ENCODE data around the gene SLC12A7. TPM values are rescaled to one million over a fixed set of nuclear protein-coding genes. Genes with fewer than 3 reads are reported as not detected.
"Not testable (repeated sequence)": the region's sequence is repeated elsewhere in the genome, so short reads cannot be mapped to it uniquely, and the experiment has no call there.

The SLC12A7 gene
- total RNA-seq, 2 donors from 2014 or later = 27.6 to 138 TPM

DNA sequence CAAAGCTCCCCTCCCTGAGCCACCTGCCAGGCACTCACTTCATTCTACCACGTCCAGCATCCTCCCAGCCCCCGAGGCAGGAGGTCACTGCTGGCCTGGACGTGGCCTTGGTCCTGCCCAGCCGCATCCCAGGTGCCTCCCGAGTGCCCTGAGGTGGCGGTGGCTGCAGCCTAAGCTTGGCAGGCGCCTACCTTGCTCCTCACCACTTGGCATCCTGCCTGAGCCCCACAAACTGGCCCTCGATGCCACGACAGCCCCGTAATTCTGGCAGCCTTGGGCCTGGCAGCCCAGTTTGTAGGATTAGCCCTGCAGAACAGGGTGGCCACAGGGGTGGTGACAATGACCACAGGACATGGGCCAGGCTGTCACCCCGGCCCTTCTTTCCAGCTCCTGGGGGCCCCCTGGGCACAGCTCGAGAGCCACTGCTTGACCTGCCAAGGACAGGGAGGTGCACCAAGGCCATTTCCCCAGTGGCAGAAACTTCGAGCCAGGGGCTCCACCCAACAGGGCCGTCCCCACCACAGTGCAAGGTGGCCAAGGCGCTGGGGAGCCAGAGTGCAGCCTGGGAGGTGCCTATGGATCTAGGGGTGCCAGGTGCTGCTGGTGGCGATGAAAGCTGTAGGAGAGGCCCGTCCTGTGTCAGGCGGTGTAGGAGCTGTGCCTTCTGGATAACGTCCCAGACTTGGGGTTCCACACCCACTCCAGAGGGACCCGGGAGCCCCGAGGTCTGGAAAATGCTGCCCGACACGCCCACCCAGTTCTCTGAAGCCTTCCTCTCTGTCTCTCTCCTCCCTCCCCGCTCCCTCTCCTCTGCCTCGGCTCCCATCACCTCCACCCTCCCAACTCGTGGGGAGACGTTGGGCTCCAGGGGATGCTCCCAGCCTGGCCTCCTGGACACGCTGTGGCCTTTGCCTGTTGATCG, 84.9 kb downstream of the SLC12A7 start:
- WGBS = 83% methylated on average over 29 of the region's 29 CpGs
- no peak for DNase-seq (ENCODE audit: low spot score)

DNA sequence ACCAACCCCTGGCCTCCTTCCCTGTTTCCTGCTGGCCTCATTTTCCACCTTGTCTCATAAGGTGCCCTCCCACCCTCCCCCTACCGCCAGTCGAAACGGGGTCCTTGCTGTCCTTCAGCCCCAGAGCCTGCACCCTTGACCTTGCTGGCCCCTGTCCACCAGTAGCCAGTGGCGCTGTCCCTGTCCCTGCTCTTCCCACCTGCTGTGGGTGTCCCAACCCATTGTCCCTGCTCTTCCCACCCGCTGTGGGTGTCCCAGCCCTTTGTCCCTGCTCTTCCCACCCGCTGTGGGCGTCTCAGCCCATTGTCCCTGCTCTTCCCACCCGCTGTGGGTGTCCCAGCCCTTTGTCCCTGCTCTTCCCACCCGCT, 89.9 kb downstream of the SLC12A7 start:
- H3K4me1 ChIP-seq (replicated peaks); H3K9me3 ChIP-seq; H3K4me3 ChIP-seq; H3K27ac ChIP-seq; H3K36me3 ChIP-seq; intact Hi-C loops (cut with DNase I); DNase-seq (ENCODE audit: low spot score); H3K27me3 ChIP-seq (replicated peaks; ENCODE audit: insufficient read depth): not testable (repeated sequence)
- WGBS = 79% methylated on average over 9 of the region's 9 CpGs

More for the DNA sequence above, 84.9 kb downstream of the SLC12A7 start:
- Histone ChIP-seq H3K4me1 (replicated peaks) (no peaks in the 10 kb centered on the region), H3K4me3 (no peak overlapping the region), H3K27ac (no peak overlapping the region), H3K9me3 (no peaks in the 10 kb centered on the region), H3K36me3 (no peaks in the 10 kb centered on the region), H3K27me3 (replicated peaks; ENCODE audit: insufficient read depth) (peaks cover 4% of the 10 kb centered on the region)
- intact Hi-C loops (cut with DNase I) = no loop called here
- TF ChIP-seq CTCF (IDR thresholded peaks at IDR 0.05) = no peak
- no peak for TF ChIP-seq POLR2AphosphoS5 (IDR thresholded peaks at IDR 0.05)
- TF ChIP-seq POLR2A (IDR thresholded peaks at IDR 0.05) = no peak

DNA sequence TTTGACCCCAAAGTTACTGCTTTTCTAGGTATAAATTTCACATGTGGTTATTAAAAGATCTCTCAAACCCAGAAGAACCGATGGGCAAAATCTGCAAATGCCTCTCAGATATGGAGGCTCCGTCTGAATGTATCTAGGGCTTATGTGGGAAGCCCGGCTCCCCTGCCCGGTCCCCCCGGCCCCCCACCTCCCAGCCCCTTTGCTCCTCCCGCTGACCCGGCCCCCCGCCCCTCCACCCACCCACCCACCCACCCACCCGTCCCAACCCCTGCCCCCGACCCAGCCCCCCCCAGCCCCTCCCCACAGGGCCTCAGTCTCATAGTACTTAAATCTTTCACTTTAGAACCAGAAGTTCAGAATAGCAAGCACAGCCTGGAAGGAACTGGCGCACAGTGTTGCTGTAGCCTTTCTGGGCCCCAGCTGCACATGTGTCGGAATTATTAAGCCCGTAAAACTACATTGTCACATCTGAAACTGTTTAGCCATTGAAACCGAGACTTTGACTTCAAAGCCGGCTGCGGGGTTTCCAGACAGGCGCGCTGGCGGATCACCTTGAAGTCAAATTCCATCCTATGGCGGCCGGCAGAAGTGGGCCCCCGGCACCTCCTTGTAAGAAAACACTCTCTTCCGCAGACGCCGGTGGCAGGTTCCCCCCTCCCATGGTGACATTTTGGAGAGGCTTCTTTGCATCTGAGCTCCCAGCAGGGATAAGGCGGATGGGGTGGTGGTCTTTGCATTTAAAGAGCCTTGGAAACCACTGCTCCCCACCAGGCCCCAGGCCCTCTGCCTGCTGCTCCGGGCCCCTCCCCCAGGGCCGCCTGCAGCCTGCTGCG, 90.5 kb downstream of the SLC12A7 start:
- Histone ChIP-seq H3K4me1 (replicated peaks) (no peaks in the 10 kb centered on the region), H3K4me3 (no peak overlapping the region), H3K27ac (no peak overlapping the region), H3K9me3 (no peaks in the 10 kb centered on the region), H3K27me3 (replicated peaks; ENCODE audit: insufficient read depth) (no peaks in the 10 kb centered on the region), H3K36me3 (no peaks in the 10 kb centered on the region)
- whole genome bisulfite sequencing = 37% methylated on average over 29 of the region's 29 CpGs
- intact Hi-C loops (cut with DNase I) = no loop called here
- TF ChIP-seq CTCF (IDR thresholded peaks at IDR 0.05) (no peak), POLR2A (IDR thresholded peaks at IDR 0.05) (no peak), POLR2AphosphoS5 (IDR thresholded peaks at IDR 0.05) (no peak)
- DNase-seq (ENCODE audit: low spot score) = no peak

DNA sequence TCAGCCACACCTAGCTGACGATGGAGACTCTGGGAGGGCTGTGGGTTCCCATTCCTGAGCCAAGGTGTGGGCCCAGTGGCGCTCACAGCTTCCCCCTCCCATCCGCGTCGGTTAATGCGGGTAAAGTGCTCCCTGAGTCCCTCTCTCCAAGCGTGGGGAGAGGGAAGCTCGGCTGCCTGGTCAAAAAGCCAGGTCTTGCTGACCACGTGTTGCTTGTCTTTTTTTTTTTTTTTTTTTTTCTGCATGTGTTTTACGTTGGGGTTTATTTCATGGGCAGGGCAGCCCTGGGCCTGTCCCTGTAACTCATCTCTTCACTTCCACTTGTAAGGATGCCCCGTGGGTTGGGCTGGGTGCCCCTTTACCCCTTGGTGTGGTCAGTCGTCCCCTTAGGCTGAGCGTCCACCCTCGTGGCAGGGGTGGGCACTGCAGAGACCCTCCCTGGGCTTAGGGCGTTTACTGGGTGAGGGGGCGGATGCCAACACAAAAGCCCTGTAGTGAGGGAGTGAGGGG, 91.4 kb downstream of the SLC12A7 start:
- Histone ChIP-seq H3K27me3 (replicated peaks; ENCODE audit: insufficient read depth) (no peaks in the 10 kb centered on the region), H3K9me3 (no peaks in the 10 kb centered on the region), H3K27ac (no peak overlapping the region), H3K4me1 (replicated peaks) (peaks cover 5% of the 10 kb centered on the region), H3K4me3 (no peak overlapping the region), H3K36me3 (no peaks in the 10 kb centered on the region)
- no peak for TF ChIP-seq POLR2A (IDR thresholded peaks at IDR 0.05)
- no peak for TF ChIP-seq CTCF (IDR thresholded peaks at IDR 0.05)
- TF ChIP-seq POLR2AphosphoS5 (IDR thresholded peaks at IDR 0.05) = no peak
- DNase-seq (ENCODE audit: low spot score) = no peak
- intact Hi-C loops (cut with DNase I) = no loop called here
- 83% methylated on average over 16 of the region's 16 CpGs for WGBS
